Fibroblast of the aortic adventitia (primary cell): ENCODE results near the gene ANKRD13B. TPM values are rescaled to one million over a fixed set of nuclear protein-coding genes. Genes with fewer than 3 reads are reported as not detected.

Source experiments
- DNase-seq: peaks from one replicate; pipeline ENCODE4 v3.0.0-alpha.2; 2010; ENCODE audit warnings: low read depth
- H3K4me3 ChIP-seq: 2 replicates; pipeline ENCODE4 v1.5.1; 2011; ENCODE audit warnings: low read depth, mild to moderate bottlenecking, control low read depth, low read length, moderate library complexity
- total RNA-seq: library from RNA; depleted of rRNA; stranded (reverse); fragments of >200 nt; gene quantifications from 2 replicates; pipeline ENCODE4 v1.2.3, GENCODE V29; 2012; ENCODE audit warnings: low replicate concordance
- TF ChIP-seq, protein P1 (sequence below): IDR thresholded peaks from 2 replicates; pipeline ENCODE4 v1.5.1; 2011; ENCODE audit warnings: mild to moderate bottlenecking, low read length, control low read depth, inconsistent platforms; ENCODE audit not compliant: insufficient read depth

The ANKRD13B gene
- total RNA-seq, 1 donor = 14.0 TPM

DNA sequence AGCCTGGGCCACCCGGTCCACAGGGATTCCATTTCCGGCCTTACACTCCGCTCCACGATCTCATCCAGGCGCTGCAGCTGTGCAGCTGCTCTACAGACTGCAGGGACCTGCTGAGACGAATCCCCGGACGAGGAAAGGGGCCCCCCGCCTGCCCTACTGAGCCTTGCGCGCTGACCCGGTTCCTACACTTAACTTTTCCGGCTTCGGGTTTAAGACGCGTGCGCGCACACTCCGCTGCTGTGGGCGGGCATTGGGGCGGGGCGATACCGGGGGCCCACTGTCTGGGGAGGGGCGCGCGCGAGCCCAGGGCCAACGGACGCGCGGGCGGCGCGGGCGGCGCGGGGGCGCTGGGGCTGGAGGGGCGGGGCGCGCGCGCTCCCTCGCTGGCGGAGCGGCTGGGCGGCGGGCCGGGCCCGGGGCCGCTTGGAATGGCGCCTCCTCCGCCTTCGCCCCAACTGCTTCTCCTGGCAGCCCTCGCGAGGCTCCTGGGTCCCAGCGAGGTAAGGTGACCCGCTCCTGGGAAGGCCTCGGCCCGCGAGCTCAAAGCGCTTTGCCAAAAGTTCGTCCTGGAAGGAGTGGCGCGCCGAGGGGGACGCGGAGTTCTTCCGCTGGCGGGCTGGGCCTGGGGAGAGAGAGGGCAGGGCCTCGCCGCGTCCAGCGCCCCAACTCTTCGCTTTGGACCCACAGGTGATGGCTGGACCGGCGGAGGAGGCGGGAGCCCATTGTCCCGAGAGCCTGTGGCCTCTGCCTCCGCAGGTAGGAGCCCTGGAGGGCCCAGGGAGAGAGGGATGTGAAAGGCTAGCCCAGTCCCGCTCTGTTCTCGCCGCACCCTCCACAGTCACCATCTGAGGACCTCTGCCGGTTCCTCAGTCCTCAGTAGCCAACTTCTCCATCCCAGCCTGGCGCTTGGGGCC, 24.3 kb upstream of the ANKRD13B start, which contains the start of gene TP53I13:
TP53I13 (plus strand) TSS at position 371 of the 914 bp plus-strand sequence; CDS start at position 429, 58 bp downstream.
- TF ChIP-seq, protein P1, sequence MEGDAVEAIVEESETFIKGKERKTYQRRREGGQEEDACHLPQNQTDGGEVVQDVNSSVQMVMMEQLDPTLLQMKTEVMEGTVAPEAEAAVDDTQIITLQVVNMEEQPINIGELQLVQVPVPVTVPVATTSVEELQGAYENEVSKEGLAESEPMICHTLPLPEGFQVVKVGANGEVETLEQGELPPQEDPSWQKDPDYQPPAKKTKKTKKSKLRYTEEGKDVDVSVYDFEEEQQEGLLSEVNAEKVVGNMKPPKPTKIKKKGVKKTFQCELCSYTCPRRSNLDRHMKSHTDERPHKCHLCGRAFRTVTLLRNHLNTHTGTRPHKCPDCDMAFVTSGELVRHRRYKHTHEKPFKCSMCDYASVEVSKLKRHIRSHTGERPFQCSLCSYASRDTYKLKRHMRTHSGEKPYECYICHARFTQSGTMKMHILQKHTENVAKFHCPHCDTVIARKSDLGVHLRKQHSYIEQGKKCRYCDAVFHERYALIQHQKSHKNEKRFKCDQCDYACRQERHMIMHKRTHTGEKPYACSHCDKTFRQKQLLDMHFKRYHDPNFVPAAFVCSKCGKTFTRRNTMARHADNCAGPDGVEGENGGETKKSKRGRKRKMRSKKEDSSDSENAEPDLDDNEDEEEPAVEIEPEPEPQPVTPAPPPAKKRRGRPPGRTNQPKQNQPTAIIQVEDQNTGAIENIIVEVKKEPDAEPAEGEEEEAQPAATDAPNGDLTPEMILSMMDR = no peak
- peak; percentile 75 for DNase-seq
- peak within 1 kb of the TSS; percentile 76 for H3K4me3 ChIP-seq

DNA sequence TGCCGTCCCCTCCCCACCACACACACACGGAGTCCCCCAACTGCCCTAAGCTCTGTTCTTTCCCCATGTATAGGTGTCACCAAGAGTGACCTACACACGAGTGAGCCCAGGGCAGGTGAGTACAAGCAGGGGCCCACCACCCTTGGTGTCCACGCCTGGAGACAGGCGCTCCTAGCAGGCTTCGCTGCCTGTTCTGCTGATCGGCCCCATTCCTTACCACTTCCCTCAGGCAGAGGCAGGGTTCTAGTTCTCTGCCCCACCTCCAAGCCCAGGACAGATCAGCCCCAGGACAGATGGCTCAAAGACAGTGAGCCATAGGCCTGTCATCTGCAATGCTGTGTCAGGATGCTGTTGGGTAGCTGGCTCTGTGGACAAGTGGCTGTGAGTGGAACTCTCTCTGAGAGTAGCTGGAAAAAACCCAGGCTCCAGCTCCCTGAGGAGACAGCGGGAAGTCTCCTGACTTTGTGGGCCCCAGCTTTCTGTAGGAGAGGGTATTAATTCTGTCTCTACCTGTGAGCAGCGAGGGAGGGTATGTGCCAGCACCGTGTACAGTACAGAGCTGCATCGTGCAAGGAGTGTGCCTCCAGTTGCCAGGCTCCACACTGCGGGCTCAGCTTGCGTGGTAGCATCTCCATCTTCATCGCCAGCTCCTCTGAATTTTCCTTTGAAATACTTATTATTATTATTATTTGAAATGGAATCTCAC, 23.5 kb upstream of the ANKRD13B start:
- H3K4me3 ChIP-seq = peak overlapping the region; percentile 76
- TF ChIP-seq, protein P1 = no peak
- DNase-seq = no peak

DNA sequence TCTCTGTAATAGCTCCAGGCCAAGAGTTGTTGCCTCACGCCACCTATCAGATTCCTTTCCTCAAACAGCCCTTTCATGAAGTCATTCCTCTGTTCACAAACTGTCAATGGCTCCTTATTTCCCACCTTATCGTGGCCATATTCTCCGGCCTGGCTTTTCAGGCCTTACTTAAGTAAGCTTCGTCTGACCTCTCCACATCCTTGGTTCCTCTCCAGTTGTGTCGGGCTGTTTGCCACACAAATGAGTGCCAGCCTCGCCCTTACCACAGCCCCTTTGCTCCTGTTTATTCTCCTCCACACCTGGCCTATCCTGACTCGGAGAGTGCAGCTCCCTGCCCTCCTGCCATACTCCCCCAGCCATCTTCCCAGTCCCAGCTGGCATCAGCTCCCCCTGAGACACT, 22.4 kb upstream of the ANKRD13B start:
- H3K4me3 ChIP-seq = no peak overlapping the region
- DNase-seq = no peak
- TF ChIP-seq, protein P1 = no peak

DNA sequence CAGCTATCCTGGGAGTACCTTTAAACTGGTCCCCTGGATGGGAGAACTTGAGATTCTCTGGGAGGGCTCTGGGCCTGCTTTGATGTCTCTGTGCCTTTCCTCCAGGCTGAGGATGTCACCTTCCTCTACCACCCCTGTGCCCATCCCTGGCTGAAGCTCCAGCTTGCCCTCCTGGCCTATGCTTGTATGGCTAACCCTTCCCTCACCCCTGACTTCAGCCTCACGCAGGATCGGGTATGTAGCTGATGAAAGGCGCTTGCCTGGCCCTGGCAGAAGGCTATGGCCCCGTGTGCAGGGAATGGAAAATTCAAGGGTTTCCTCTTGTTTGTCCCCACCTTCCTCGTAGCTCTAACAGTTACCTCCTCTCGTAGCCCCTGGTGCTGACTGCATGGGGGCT, 21.4 kb upstream of the ANKRD13B start:
- H3K4me3 ChIP-seq = no peak overlapping the region
- TF ChIP-seq, protein P1 = no peak
- no peak for DNase-seq

DNA sequence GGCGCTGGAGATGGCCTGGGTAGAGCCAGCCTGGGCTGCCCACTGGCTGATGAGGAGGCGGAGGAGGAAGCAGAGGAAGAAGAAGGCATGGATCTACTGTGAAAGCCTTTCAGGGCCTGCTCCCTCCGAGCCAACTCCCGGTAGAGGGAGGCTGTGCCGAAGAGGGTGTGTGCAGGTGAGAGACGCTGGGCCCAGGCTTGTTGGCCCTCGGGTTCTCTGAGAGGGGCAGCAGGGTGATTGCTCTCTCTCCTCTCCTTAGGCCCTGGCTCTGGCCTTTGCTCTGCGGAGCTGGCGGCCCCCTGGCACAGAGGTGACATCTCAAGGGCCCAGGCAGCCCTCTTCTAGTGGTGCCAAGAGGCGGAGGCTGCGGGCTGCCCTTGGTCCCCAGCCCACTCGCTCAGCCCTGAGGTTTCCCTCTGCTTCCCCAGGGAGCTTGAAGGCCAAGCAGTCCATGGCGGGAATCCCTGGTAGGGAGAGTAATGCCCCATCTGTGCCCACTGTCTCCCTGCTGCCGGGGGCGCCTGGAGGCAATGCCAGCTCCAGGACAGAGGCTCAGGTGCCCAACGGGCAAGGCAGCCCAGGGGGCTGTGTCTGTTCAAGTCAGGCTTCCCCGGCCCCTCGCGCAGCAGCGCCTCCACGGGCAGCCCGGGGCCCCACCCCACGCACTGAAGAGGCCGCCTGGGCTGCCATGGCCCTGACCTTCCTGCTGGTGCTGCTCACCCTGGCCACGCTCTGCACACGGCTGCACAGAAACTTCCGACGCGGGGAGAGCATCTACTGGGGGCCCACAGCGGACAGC, 20.9 kb upstream of the ANKRD13B start:
- no peak overlapping the region for H3K4me3 ChIP-seq
- DNase-seq = no peak
- TF ChIP-seq, protein P1 = no peak
